ENCODE measurements around the gene ACTR3. TPM values are rescaled to one million over a fixed set of nuclear protein-coding genes. Genes with fewer than 3 reads are reported as not detected.

The ACTR3 gene
- total RNA-seq, 4 donors from 2014 or later: 73.0 to 106 (median 89.7) TPM

DNA sequence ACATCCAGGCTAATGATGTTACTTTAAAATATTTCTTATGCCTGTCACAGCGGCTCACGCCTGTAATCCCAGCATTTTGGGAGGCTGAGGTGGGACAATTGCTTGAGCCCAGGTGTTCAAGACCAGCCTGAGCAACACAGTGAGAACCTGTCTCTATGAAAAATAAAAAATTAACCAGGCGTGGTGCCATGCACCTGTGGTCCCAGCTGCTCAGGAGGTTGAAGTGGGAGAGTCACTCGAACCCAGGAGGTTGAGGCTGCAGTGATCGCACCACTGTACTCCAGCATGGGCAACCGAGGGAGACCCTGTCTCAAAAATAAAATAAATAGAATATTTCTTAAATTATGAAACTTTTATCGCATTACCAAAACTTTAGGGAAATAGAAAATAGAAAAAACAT, 28.1 kb upstream of the ACTR3 start:
- DNase-seq (ENCODE audit: low spot score in 2 of 2): no peak
- Histone ChIP-seq H3K4me1 (peaks cover 0 to 4% (median 0%) of the 10 kb centered on the region in 4 donors), H3K9me3 (no peaks in the 10 kb centered on the region), H3K27ac (no peak overlapping the region), H3K27me3 (no peaks in the 10 kb centered on the region), H3K36me3 (no peaks in the 10 kb centered on the region), H3K4me3 (no peak overlapping the region)
- TF ChIP-seq POLR2A (IDR thresholded peaks at IDR 0.05): no peak
- 88 to 94% methylated on average over 7 of the region's 7 CpGs for WGBS, 2 donors

DNA sequence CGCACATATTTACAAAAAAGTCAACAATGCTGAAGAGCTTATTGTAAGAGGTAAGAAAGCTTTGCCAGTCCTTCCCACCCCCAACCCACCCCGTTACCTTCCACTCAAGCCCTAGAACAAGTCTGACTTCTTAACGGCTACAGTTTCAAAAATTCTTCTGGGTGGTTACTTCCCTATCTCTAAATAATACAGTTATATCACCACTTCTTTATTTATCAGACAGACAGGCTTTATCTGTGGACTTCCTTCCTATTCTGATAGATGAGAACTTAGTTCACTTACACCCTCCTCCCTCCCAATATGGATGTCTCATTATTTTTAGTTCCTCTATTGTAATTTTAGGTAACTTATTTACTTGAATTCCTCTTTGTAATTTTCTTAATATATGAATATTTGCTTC, 26.7 kb upstream of the ACTR3 start:
- no peak for DNase-seq (ENCODE audit: low spot score in 2 of 2)
- WGBS, 2 donors: 60 to 64% methylated on average over 3 of the region's 3 CpGs
- TF ChIP-seq POLR2A (IDR thresholded peaks at IDR 0.05) (no peak), EP300 (IDR thresholded peaks at IDR 0.05) (no peak)
- TF ChIP-seq, protein P1, sequence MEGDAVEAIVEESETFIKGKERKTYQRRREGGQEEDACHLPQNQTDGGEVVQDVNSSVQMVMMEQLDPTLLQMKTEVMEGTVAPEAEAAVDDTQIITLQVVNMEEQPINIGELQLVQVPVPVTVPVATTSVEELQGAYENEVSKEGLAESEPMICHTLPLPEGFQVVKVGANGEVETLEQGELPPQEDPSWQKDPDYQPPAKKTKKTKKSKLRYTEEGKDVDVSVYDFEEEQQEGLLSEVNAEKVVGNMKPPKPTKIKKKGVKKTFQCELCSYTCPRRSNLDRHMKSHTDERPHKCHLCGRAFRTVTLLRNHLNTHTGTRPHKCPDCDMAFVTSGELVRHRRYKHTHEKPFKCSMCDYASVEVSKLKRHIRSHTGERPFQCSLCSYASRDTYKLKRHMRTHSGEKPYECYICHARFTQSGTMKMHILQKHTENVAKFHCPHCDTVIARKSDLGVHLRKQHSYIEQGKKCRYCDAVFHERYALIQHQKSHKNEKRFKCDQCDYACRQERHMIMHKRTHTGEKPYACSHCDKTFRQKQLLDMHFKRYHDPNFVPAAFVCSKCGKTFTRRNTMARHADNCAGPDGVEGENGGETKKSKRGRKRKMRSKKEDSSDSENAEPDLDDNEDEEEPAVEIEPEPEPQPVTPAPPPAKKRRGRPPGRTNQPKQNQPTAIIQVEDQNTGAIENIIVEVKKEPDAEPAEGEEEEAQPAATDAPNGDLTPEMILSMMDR (IDR thresholded peaks at IDR 0.05): no peak
- no peak overlapping the region for H3K4me3 ChIP-seq
- H3K36me3 ChIP-seq: no peaks in the 10 kb centered on the region
- H3K9me3 ChIP-seq: no peaks in the 10 kb centered on the region
- no peaks in the 10 kb centered on the region for H3K27me3 ChIP-seq
- no peak overlapping the region for H3K27ac ChIP-seq
- H3K4me1 ChIP-seq: peaks cover 0 to 4% (median 0%) of the 10 kb centered on the region in 4 donors

DNA sequence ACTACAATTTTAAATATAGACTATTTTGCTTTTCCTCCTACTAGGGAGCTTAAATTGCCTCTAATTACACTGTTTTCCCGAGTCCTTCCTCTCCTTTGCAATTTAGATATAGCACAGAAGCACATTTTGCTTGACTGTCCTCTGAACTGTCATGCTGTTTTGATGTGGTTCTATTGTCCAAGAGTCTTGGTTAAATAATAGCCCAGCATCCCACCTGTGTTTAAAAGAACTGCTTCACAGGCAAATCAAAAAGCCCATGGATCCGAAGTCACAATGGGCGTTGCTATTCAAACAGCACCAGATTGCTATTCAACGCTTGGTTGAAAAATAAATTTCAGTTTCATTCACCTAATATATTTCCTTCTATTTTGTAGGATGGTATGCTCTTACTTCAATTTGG, 22.3 kb upstream of the ACTR3 start:
- H3K27me3 ChIP-seq: no peaks in the 10 kb centered on the region
- 61 to 64% methylated on average over 4 of the region's 4 CpGs for WGBS, 2 donors
- H3K4me3 ChIP-seq: no peak overlapping the region
- H3K27ac ChIP-seq: no peak overlapping the region
- no peaks in the 10 kb centered on the region for H3K9me3 ChIP-seq
- no peak for DNase-seq (ENCODE audit: low spot score in 2 of 2)
- H3K4me1 ChIP-seq: no peaks in the 10 kb centered on the region
- no peaks in the 10 kb centered on the region for H3K36me3 ChIP-seq
- TF ChIP-seq POLR2A (IDR thresholded peaks at IDR 0.05) (no peak), EP300 (IDR thresholded peaks at IDR 0.05) (no peak)
- TF ChIP-seq, protein P1 (IDR thresholded peaks at IDR 0.05): no peak

DNA sequence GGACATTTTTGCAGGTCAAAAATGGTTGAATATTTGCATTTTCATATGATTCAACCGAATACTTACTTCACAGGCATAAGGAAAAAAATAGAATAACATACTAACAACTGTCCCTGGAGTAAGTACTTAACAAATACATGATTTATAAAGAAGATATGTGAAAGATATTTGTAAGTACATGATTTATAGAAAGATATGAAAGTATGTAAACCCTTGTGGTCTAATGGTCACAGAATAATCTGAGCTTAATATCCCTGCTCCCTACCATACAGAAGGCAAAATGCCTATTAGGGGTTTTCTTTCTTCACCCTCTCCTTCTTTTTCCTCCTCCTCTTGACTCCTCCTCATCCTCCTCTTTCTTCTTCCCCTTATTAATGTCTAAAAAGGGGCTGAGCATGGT, 20.6 kb upstream of the ACTR3 start:
- no peaks in the 10 kb centered on the region for H3K36me3 ChIP-seq
- no peak overlapping the region for H3K4me3 ChIP-seq
- H3K9me3 ChIP-seq: no peaks in the 10 kb centered on the region
- no peaks in the 10 kb centered on the region for H3K27me3 ChIP-seq
- 81 to 85% methylated on average over 1 of the region's 1 CpG for WGBS, 2 donors
- H3K27ac ChIP-seq: no peak overlapping the region
- DNase-seq (ENCODE audit: low spot score in 2 of 2): no peak
- no peak for TF ChIP-seq POLR2A (IDR thresholded peaks at IDR 0.05)
- no peak for TF ChIP-seq EP300 (IDR thresholded peaks at IDR 0.05)
- TF ChIP-seq, protein P1 (IDR thresholded peaks at IDR 0.05): no peak
- no peaks in the 10 kb centered on the region for H3K4me1 ChIP-seq

DNA sequence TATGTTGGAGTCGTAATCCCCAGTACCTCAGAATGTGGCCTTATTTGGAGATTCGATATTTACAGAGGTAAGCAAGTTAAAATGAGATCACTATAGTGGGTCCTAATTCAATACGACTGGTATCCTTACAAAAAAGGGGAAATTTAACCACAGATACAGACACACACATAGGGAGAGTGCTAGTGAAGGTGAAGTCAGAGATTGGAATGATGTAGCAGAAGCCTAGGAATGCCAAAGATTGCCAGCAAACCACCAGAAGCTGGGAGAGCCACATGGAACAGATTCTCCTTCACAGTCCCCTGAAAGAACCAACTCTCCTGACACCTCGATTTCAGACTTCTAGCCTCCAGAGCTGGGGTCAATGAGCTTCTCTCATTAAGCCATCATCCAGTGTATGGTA, 17.7 kb upstream of the ACTR3 start:
- no peaks in the 10 kb centered on the region for H3K9me3 ChIP-seq
- DNase-seq (ENCODE audit: low spot score in 2 of 2): no peak
- H3K36me3 ChIP-seq: no peaks in the 10 kb centered on the region
- H3K4me3 ChIP-seq: no peak overlapping the region
- H3K4me1 ChIP-seq: no peaks in the 10 kb centered on the region
- WGBS, 2 donors: 88 to 89% methylated on average over 4 of the region's 4 CpGs
- TF ChIP-seq, protein P1 (IDR thresholded peaks at IDR 0.05): no peak
- TF ChIP-seq EP300 (IDR thresholded peaks at IDR 0.05) (no peak), POLR2A (IDR thresholded peaks at IDR 0.05) (no peak)
- no peak overlapping the region for H3K27ac ChIP-seq
- H3K27me3 ChIP-seq: no peaks in the 10 kb centered on the region

DNA sequence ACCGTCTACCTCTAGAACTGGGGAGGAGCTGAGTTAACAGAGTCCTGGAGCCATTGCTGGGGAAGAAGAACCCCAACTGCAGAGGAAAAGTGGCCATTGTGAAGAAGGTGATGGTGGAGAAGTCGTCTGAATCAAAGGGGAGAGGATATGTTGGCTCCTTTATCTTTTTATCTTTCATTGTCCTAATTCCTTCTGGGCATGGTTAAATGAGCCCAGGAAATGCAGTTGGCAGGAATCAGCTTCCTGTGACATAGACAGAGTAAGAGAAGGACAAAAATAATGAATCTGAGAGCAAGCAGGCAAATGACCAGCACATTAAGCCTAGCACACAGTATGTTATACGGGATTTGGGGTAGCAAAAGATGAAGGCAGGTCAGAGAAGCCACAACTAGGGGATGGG, 16.0 kb upstream of the ACTR3 start:
- Histone ChIP-seq H3K27me3 (no peaks in the 10 kb centered on the region), H3K36me3 (no peaks in the 10 kb centered on the region), H3K4me3 (no peak overlapping the region), H3K9me3 (no peaks in the 10 kb centered on the region), H3K4me1 (peaks cover 0 to 10% (median 0%) of the 10 kb centered on the region in 4 donors), H3K27ac (no peak overlapping the region)
- WGBS, 2 donors: 57 to 63% methylated on average over 3 of the region's 3 CpGs
- no peak for DNase-seq (ENCODE audit: low spot score in 2 of 2)
- TF ChIP-seq, protein P1 (IDR thresholded peaks at IDR 0.05): no peak
- no peak for TF ChIP-seq EP300 (IDR thresholded peaks at IDR 0.05)
